Osteoblast (primary cell): ENCODE data around the gene PRRT4. TPM values are rescaled to one million over a fixed set of nuclear protein-coding genes. Genes with fewer than 3 reads are reported as not detected.

Source experiments
- DNase-seq: peaks from one replicate; pipeline ENCODE4 v3.0.0; 2011; ENCODE audit warnings: low spot score, mixed read lengths; ENCODE audit not compliant: insufficient read length; ENCODE audit errors: missing footprints
- H2AFZ ChIP-seq: 2 replicates; pipeline ENCODE4 v1.6.0; 2011; ENCODE audit warnings: mild to moderate bottlenecking, low read length
- H3K27ac ChIP-seq: 2 replicates; pipeline ENCODE4 v1.5.1; 2011; ENCODE audit warnings: mild to moderate bottlenecking, low read depth, low read length, moderate library complexity
- H3K27me3 ChIP-seq: 2 replicates; pipeline ENCODE4 v1.6.0; 2012; ENCODE audit warnings: mild to moderate bottlenecking, control low read depth, inconsistent platforms, low read length, moderate library complexity; ENCODE audit not compliant: insufficient read depth
- H3K36me3 ChIP-seq: 2 replicates; pipeline ENCODE4 v1.5.1; 2011; ENCODE audit warnings: mild to moderate bottlenecking, low read length, control low read depth, moderate library complexity; ENCODE audit not compliant: insufficient read depth
- H3K4me1 ChIP-seq: 2 replicates; pipeline ENCODE4 v1.5.1; 2011; ENCODE audit warnings: mild to moderate bottlenecking, low read length, control low read depth, moderate library complexity; ENCODE audit not compliant: insufficient read depth
- H3K4me2 ChIP-seq: 2 replicates; pipeline ENCODE4 v1.6.0; 2011; ENCODE audit warnings: mild to moderate bottlenecking, low read length; ENCODE audit not compliant: insufficient read depth
- H3K4me3 ChIP-seq: fragments of 200-600 bp; sonication (generic); 3 replicates; pipeline ENCODE4 v1.5.1; 2012; ENCODE audit warnings: mild to moderate bottlenecking, low read length, inconsistent platforms; ENCODE audit not compliant: insufficient read depth
- H3K79me2 ChIP-seq: 2 replicates; pipeline ENCODE4 v1.6.0; 2012; ENCODE audit warnings: mild to moderate bottlenecking, low read length, control low read depth, inconsistent platforms; ENCODE audit not compliant: insufficient read depth
- H3K9me3 ChIP-seq: 2 replicates; pipeline ENCODE4 v1.5.1; 2011; ENCODE audit warnings: low read depth, low read length, control low read depth
- H4K20me1 ChIP-seq: 2 replicates; pipeline ENCODE4 v1.6.0; 2012; ENCODE audit warnings: mild to moderate bottlenecking, low read length, control low read depth; ENCODE audit not compliant: insufficient read depth
- total RNA-seq: library from RNA; depleted of rRNA; stranded (reverse); fragments of >200 nt; gene quantifications from 2 replicates; pipeline ENCODE4 v1.2.3, GENCODE V29; 2012
- TF ChIP-seq, protein P1 (sequence below): IDR thresholded peaks from 2 replicates; pipeline ENCODE4 v1.5.1; 2011; ENCODE audit warnings: mild to moderate bottlenecking, low read depth, low read length, moderate library complexity; ENCODE audit errors: extremely low read depth

The PRRT4 gene
- total RNA-seq, 1 donor = not detected

DNA sequence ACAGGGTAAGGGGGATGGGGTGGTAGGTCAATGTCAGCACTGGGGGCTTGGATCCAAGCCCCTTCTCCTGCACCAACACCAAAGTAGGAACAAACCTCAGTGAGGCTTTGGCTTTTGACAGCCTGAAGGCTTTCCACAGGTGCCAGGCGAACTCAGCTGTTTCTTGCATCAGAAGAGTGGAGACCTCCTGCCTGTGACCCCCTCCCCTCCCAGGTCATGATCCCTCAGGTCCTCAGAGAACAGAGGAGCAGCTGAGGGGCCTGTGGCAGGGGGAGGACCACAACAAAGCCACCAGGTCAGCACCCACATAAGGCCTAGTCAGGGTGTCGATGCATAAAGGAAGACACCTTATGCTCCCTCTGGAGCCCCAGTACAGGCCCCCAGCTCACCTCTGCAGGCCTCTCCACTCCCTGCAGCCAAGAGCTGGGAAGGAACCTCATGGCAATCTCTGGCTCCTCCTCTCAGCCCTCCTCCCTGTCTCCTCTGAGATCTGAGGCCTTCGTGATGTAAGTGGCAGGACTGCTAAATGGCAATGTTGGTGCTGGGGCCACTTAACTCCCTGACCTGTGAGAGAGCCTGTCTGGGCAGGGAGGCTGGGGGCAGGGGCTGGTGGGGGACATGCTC is 19.1 kb upstream of the PRRT4 start:
- H4K20me1 ChIP-seq = no peaks in the 10 kb centered on the region
- H3K4me1 ChIP-seq = no peaks in the 10 kb centered on the region
- H3K4me2 ChIP-seq = no peak overlapping the region
- no peaks in the 10 kb centered on the region for H3K79me2 ChIP-seq
- no peak overlapping the region for H3K4me3 ChIP-seq
- no peaks in the 10 kb centered on the region for H3K36me3 ChIP-seq
- H3K27me3 ChIP-seq = peaks cover 10% of the 10 kb centered on the region
- TF ChIP-seq, protein P1, sequence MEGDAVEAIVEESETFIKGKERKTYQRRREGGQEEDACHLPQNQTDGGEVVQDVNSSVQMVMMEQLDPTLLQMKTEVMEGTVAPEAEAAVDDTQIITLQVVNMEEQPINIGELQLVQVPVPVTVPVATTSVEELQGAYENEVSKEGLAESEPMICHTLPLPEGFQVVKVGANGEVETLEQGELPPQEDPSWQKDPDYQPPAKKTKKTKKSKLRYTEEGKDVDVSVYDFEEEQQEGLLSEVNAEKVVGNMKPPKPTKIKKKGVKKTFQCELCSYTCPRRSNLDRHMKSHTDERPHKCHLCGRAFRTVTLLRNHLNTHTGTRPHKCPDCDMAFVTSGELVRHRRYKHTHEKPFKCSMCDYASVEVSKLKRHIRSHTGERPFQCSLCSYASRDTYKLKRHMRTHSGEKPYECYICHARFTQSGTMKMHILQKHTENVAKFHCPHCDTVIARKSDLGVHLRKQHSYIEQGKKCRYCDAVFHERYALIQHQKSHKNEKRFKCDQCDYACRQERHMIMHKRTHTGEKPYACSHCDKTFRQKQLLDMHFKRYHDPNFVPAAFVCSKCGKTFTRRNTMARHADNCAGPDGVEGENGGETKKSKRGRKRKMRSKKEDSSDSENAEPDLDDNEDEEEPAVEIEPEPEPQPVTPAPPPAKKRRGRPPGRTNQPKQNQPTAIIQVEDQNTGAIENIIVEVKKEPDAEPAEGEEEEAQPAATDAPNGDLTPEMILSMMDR = no peak
- H3K27ac ChIP-seq = no peak overlapping the region
- H2AFZ ChIP-seq = no peak overlapping the region
- peak; percentile 49 for DNase-seq
- no peaks in the 10 kb centered on the region for H3K9me3 ChIP-seq

DNA sequence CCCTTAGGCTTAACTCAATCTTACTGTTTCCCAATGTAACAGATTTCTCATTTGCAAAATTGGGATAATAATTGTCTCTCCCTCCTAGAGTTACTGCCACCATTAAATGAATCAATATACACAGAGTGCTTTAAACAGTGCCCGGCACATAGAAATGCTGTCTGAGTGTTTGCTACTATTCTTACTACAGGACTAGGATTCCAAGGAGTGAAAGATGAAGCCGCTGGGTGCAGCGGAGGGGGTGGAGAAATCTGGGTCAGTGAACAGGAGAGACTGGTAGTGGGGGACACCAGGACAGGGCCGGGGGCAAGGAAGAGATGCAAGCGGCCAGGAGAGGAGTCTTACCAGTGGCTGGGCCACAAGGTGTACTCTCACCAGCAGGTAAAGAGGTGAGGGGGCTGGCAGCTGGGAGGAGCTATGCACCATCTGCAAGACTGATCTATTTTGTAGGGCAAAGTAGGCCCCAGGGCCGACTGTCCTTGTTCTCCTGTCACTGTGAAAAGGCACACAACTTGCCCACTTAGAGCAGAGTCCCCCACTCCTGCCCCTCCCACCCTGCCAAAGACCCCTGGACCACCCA is 18.5 kb upstream of the PRRT4 start:
- TF ChIP-seq, protein P1 = no peak
- Histone ChIP-seq H3K27ac (no peak overlapping the region), H3K79me2 (no peaks in the 10 kb centered on the region), H3K36me3 (no peaks in the 10 kb centered on the region), H3K4me2 (no peak overlapping the region), H4K20me1 (no peaks in the 10 kb centered on the region), H3K9me3 (no peaks in the 10 kb centered on the region), H3K27me3 (peaks cover 10% of the 10 kb centered on the region), H3K4me1 (no peaks in the 10 kb centered on the region), H3K4me3 (no peak overlapping the region), H2AFZ (no peak overlapping the region)
- DNase-seq = peak; percentile 39

DNA sequence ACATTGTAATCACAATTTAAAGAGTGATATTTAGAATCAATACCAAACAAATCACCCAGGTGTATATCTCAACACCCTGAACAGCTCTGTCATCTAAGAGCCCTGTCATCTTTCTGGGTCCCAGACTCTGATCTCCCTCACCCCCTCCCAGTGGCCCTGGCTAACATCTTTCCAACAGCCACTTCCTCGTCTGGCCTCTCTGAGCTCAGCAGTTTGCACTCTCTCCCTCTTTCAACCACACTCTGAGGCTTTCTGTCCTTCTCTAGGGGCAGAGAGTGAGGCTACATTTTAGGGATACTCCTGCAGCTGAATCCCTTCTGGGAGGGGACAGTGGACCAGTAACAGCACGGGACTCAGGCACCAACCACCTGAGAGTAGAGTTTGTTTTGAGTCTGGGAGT is 17.1 kb upstream of the PRRT4 start:
- Histone ChIP-seq H3K27me3 (peaks cover 14% of the 10 kb centered on the region), H2AFZ (no peak overlapping the region), H3K4me1 (no peaks in the 10 kb centered on the region), H3K9me3 (no peaks in the 10 kb centered on the region), H3K27ac (no peak overlapping the region), H4K20me1 (no peaks in the 10 kb centered on the region), H3K36me3 (no peaks in the 10 kb centered on the region), H3K79me2 (no peaks in the 10 kb centered on the region), H3K4me3 (no peak overlapping the region), H3K4me2 (no peak overlapping the region)
- peak; percentile 59 for DNase-seq
- TF ChIP-seq, protein P1 = no peak

DNA sequence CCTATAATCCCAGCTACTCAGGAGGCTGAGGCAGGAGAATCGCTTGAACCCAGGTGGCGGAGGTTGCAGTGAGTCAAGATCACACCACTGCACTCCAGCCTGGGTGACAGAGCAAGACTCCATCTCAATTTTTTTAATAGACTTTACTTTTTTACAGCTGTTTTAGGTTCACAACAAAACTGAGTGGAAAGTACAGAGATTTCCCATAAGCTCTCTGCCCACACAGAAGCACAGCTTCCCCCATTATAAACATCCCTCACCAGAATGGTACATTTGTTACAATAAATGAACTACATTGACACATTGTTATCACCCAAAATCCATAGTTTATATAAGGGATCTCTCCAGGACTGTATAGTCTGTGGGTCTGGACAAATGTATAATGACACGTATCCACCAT is 14.6 kb upstream of the PRRT4 start:
- H3K36me3 ChIP-seq = no peaks in the 10 kb centered on the region
- H3K9me3 ChIP-seq = no peaks in the 10 kb centered on the region
- no peak overlapping the region for H3K4me3 ChIP-seq
- H3K27me3 ChIP-seq = peaks cover 18% of the 10 kb centered on the region
- H3K4me1 ChIP-seq = no peaks in the 10 kb centered on the region
- TF ChIP-seq, protein P1 = no peak
- DNase-seq = no peak
- no peak overlapping the region for H2AFZ ChIP-seq
- no peak overlapping the region for H3K4me2 ChIP-seq
- H3K27ac ChIP-seq = no peak overlapping the region
- no peaks in the 10 kb centered on the region for H3K79me2 ChIP-seq
- no peaks in the 10 kb centered on the region for H4K20me1 ChIP-seq
